Loucy (cell line): ENCODE results near the gene HLA-B.

Experiments
- H2AFZ ChIP-seq: fragments of 200-600 bp; sonication (generic); 2 replicates; pipeline ENCODE4 v1.6.0; 2016; ENCODE audit warnings: antibody characterized with exemption, mild to moderate bottlenecking, low read length, moderate library complexity
- H3F3A ChIP-seq: fragments of 200-600 bp; 2 replicates; pipeline ENCODE4 v1.6.0; 2016; ENCODE audit warnings: antibody characterized with exemption, low read depth, mild to moderate bottlenecking
- H3K27me3 ChIP-seq: fragments of 200-600 bp; sonication (generic); 2 replicates; pipeline ENCODE4 v1.6.1; 2014; ENCODE audit warnings: low read length, mild to moderate bottlenecking; ENCODE audit not compliant: insufficient read depth, poor library complexity, severe bottlenecking
- H3K36me3 ChIP-seq: fragments of 200-600 bp; sonication (generic); 2 replicates; pipeline ENCODE4 v1.6.1; 2016; ENCODE audit warnings: low read length; ENCODE audit not compliant: insufficient read depth
- H3K4me1 ChIP-seq: fragments of 200-600 bp; sonication (generic); 2 replicates; pipeline ENCODE4 v1.5.1; 2014; ENCODE audit warnings: low read length, mild to moderate bottlenecking; ENCODE audit not compliant: insufficient read depth, poor library complexity, severe bottlenecking
- H3K4me2 ChIP-seq: fragments of 200-600 bp; sonication (generic); 2 replicates; pipeline ENCODE4 v1.6.0; 2014; ENCODE audit warnings: antibody characterized with exemption, low read length, low read depth, mild to moderate bottlenecking; ENCODE audit not compliant: poor library complexity, severe bottlenecking
- H3K4me3 ChIP-seq: fragments of 200-600 bp; sonication (generic); 2 replicates; pipeline ENCODE4 v1.5.1; 2014; ENCODE audit warnings: low read length, mild to moderate bottlenecking, mixed read lengths; ENCODE audit not compliant: poor library complexity, severe bottlenecking
- H3K79me2 ChIP-seq: fragments of 200-600 bp; sonication (generic); 2 replicates; pipeline ENCODE4 v1.6.1; 2014; ENCODE audit warnings: low read length; ENCODE audit not compliant: insufficient read depth
- H3K9ac ChIP-seq: fragments of 200-600 bp; sonication (generic); 2 replicates; pipeline ENCODE4 v1.6.0; 2014; ENCODE audit warnings: mild to moderate bottlenecking, low read depth, low read length, moderate library complexity; ENCODE audit not compliant: poor library complexity, severe bottlenecking
- H3K9me2 ChIP-seq: fragments of 200-600 bp; sonication (generic); replicated peaks from 2 replicates; pipeline ENCODE4 v1.6.1; 2016; ENCODE audit warnings: low read depth, low read length, mixed read lengths
- H3K9me3 ChIP-seq: fragments of 200-600 bp; sonication (generic); 2 replicates; pipeline ENCODE4 v1.6.1; 2014; ENCODE audit warnings: mild to moderate bottlenecking, antibody characterized with exemption, low read length, low read depth; ENCODE audit not compliant: insufficient read depth
- H4K20me1 ChIP-seq: fragments of 200-600 bp; sonication (generic); 2 replicates; pipeline ENCODE4 v1.6.0; 2014; ENCODE audit warnings: antibody characterized with exemption, low read length, mild to moderate bottlenecking; ENCODE audit not compliant: insufficient read depth, poor library complexity, severe bottlenecking
- EZH2phosphoT487 ChIP-seq: fragments of 200-600 bp; IDR thresholded peaks from 2 replicates; pipeline ENCODE4 v1.6.1; 2018; ENCODE audit warnings: antibody characterized with exemption, mild to moderate bottlenecking, moderate library complexity, borderline replicate concordance
- TF ChIP-seq, protein P1 (sequence below): fragments of 200-600 bp; sonication (generic); conservative IDR thresholded peaks from 2 replicates; pipeline ENCODE4 v1.5.1; 2014; ENCODE audit warnings: mild to moderate bottlenecking, antibody characterized with exemption, low read length

The HLA-B gene

DNA sequence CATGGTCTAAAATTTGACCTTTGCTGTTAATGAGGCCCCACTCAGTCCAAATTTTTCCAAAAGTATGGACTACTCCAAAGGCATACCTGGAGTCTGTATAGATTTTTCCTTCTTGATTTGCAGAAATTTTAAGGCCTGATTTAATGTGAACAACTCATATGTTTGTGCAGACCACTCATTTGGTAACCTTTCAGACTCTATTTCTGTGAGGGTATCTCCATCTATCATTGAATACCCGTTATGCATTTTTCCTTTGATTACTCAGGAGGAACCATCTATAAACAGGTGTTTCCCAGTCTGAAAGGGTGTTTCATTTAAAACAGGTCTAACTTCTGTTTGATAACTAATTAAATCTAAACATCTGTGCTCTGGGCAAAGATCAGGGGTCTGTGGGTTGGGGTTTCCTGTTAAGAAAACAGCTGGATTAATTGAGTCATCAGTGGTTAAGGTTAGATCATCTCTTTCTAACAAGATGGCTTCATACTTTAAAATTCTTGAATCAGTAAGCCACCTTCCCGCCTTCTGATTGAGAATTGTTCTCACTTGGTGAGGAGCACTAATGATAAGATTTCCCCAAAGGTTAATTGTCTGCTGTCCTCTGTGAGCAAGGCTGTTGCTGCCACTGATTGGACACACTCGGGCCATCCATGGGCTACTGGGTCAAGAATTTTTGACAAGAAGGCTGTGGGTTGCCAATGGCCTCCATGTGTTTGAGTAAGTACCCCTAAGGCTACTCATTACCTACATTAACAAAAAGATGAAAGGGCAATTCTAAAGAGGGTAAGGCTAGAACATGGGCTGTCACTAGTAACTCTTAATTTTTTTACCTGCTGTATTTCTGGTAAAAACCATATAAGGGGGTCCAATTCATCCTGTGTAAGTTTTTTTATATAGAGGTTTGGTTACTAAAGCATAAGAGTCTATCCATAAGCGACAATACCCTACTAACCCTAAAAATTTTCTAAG is 24.1 kb downstream of the HLA-B start:
- Histone ChIP-seq H3F3A (no peaks in the 10 kb centered on the region), H3K4me3 (peak overlapping the region; percentile 12), H3K27me3 (no peaks in the 10 kb centered on the region), H3K9me2 (no peaks in the 10 kb centered on the region), H3K4me2 (peak overlapping the region; percentile 55), H3K79me2 (no peaks in the 10 kb centered on the region), H3K36me3 (no peaks in the 10 kb centered on the region), H4K20me1 (no peaks in the 10 kb centered on the region), H3K9me3 (peaks cover 8% of the 10 kb centered on the region; the same call in 1 of the 2 replicates), H3K9ac (no peak overlapping the region), H2AFZ (no peak overlapping the region), H3K4me1 (peaks cover 18% of the 10 kb centered on the region)
- TF ChIP-seq EZH2phosphoT487: no peak
- TF ChIP-seq, protein P1, sequence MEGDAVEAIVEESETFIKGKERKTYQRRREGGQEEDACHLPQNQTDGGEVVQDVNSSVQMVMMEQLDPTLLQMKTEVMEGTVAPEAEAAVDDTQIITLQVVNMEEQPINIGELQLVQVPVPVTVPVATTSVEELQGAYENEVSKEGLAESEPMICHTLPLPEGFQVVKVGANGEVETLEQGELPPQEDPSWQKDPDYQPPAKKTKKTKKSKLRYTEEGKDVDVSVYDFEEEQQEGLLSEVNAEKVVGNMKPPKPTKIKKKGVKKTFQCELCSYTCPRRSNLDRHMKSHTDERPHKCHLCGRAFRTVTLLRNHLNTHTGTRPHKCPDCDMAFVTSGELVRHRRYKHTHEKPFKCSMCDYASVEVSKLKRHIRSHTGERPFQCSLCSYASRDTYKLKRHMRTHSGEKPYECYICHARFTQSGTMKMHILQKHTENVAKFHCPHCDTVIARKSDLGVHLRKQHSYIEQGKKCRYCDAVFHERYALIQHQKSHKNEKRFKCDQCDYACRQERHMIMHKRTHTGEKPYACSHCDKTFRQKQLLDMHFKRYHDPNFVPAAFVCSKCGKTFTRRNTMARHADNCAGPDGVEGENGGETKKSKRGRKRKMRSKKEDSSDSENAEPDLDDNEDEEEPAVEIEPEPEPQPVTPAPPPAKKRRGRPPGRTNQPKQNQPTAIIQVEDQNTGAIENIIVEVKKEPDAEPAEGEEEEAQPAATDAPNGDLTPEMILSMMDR: no peak

DNA sequence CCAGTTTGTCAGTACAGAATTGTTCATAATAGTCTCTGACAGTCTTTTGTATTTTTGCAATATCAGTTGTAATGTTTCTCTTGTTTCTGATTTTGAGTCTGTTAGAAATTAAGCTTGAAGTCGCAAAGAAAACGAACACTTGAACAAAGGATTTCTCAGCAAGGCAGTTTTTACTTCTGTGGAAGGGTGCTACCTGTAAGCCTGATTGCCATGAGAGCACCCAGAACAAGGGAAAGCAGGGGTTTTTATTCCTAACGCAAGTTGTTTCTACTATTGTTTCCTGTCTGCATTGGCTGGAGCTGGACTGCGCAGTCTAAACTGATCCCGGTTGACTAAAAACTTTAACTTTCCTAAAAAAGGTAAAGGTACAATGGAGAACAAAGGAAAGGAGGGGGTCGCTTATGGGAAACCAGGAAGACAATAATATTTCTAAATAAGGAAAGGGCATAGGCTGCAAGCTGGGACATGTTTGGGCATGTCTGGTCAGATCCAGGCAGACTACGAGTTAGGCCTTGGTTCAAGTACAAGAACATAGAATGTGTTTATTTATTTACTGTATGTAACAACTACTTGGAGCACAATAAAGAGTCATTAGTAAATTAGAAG is 28.5 kb downstream of the HLA-B start:
- Histone ChIP-seq H3K4me2 (no peak overlapping the region), H3K9me2 (no peaks in the 10 kb centered on the region), H3K4me1 (peaks cover 18% of the 10 kb centered on the region), H4K20me1 (no peaks in the 10 kb centered on the region), H3K27me3 (no peaks in the 10 kb centered on the region), H3K4me3 (no peak overlapping the region), H3F3A (no peaks in the 10 kb centered on the region), H2AFZ (no peak overlapping the region), H3K9me3 (no peaks in the 10 kb centered on the region), H3K9ac (no peak overlapping the region), H3K79me2 (no peaks in the 10 kb centered on the region), H3K36me3 (no peaks in the 10 kb centered on the region)
- TF ChIP-seq, protein P1: no peak
- no peak for TF ChIP-seq EZH2phosphoT487

DNA sequence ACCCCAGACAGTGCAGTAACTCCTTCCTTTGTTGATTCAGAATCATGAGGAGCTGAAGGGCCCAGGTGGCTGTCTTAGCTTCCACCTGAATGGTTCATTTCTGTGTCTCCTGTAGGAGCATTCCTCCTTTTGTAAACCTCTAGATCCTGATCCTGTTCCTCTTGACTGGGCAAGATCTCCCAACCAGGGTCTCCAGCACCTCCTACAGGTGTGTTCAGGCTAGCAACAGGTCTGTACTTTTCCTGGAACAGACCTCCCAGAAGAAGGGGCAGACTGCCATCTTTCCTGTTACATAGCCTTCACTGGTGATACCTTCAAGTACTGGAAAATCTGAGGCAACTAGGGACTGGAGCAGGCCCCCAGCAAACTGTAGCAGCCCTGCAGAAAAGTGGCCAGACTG is 35.2 kb downstream of the HLA-B start:
- H3K4me1 ChIP-seq: no peaks in the 10 kb centered on the region
- no peaks in the 10 kb centered on the region for H4K20me1 ChIP-seq
- no peaks in the 10 kb centered on the region for H3K9me2 ChIP-seq
- no peak overlapping the region for H2AFZ ChIP-seq
- H3K4me3 ChIP-seq: no peak overlapping the region
- no peaks in the 10 kb centered on the region for H3K36me3 ChIP-seq
- no peak overlapping the region for H3K4me2 ChIP-seq
- TF ChIP-seq, protein P1: peak; percentile 35; the same call in 1 of the 2 replicates
- no peak for TF ChIP-seq EZH2phosphoT487
- no peaks in the 10 kb centered on the region for H3K9me3 ChIP-seq
- peaks cover 15% of the 10 kb centered on the region for H3K27me3 ChIP-seq
- no peaks in the 10 kb centered on the region for H3K79me2 ChIP-seq
- H3K9ac ChIP-seq: no peak overlapping the region
- no peaks in the 10 kb centered on the region for H3F3A ChIP-seq
